Activated T-helper 1 cell treated with Interleukin-2 at 50 U/mL for 16 hours (primary cell): ENCODE results near the gene COPS6.
"Not testable (repeated sequence)": the region's sequence is repeated elsewhere in the genome, so short reads cannot be mapped to it uniquely, and the experiment has no call there.

Source experiments
- DNase-seq: peaks from one replicate; pipeline ENCODE4 v3.0.0-alpha.2; 2020; ENCODE audit warnings: low read depth

The COPS6 gene

GRCh38 chr7:100127866-100128636 is 39.3 kb downstream of the COPS6 start:
- DNase-seq = no peak

DNA sequence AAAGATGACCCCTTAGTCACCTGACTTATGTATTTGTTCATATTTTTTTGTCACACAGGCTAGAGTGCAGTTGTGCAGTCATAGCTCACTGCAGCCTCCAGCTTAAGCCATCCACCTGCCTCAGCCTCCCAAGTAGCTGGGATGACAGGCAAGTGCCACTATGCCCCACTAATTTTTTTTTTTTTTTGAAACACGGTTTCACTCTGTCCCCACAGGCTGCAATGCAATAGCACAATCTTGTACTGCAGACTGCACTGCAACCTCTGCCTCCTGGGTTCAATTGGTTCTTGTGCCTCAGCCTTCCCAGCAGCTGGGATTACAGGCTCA is 39.8 kb downstream of the COPS6 start:
- DNase-seq = no peak

DNA sequence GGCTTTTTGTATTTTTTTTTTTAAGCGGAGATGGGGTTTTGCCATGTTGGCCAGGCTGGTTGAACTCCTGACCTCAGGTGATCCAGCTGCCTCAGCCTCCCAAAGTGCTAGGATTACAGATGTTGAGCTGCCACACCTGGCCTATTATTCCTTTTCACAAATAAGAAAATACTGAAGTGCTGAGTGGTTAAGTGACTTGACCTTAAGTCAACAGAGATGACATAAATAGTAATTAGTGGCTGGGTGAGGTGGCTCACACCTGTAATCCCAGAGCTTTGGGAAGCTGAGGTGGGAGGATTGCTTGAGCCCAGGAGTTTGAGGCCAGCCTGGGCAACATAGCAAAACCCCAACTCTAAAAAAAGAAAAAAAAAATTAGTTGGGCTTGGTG is 41.4 kb downstream of the COPS6 start:
- DNase-seq = not testable (repeated sequence)

- DNase-seq = peak; percentile 72
Observed at GRCh38 chr7:100130608-100131453, 42.1 kb downstream of the COPS6 start.

DNA sequence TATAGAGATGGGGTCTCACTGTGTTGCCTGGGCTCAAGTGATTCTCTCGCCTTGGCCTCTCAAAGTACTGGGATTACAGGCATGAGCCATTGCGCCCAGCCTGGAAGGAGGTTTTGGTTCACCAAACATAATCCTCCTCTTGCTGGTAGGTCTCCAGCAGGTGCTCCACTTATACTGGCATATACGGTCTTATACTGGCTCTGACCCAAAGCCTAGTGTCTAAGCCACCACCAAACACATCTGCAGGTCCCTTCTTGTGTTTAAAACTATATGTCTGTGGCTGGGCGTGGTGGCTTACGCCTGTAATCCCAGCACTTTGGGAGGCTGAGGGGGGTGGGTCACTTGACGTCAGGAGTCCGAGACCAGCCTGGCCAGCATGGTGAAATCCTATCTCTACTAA is 43.4 kb downstream of the COPS6 start:
- no peak for DNase-seq

DNA sequence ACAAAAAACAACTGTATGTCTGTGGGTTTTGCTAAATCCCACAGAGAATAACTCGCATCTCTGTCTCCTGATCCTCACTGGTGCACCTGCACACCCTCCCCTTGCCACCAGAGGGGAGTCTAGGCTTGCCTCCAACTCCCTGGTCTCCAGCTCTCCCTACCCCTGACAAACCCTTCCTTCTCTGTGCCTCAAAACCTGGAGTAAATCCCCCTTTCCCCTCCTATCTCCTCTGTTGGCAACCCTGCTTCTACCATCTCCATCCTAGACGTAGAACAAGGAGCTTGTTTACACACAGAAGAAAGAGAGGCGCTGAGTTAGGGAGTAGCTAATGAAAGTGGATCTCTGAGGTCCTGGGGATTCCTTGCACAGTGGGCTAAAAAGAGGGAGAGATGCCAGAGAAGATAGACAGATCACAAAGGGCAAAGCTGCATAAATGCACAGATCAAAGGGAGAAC is 44.0 kb downstream of the COPS6 start:
- DNase-seq = peak; percentile 39

GRCh38 chr7:100137851-100138760 is 49.3 kb downstream of the COPS6 start:
- no peak for DNase-seq

DNA sequence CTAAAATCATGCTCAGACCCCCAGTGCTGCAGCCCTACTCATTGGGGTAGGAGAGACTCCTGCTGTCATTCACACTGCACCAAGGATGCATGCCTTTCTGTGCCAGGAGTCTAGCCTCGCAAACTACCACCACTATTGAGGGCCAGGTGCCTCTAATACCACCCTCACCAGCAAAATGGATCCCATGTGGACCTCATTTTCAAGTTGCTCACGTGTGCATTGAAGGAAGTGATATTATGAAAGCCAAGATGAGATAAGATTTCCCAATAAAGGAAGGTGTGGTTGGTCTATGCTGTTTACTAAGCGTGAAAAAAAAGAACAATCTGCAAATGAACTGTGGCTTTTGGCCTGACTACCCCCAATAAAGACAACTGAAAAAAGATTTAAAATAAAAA is 52.8 kb downstream of the COPS6 start:
- no peak for DNase-seq
